ENCODE data around the gene TNF.
A peak's percentile ranks its signal among the peaks of the same experiment; 100 is the strongest.

Gene TNF

GRCh38 chr6:31577579-31577966 lies 2.2 kb downstream of the TNF start:
- Histone ChIP-seq H3K4me3 (ENCODE audit: severe bottlenecking) (no peak overlapping the region), H3K4me1 (ENCODE audit: insufficient read depth, poor library complexity, severe bottlenecking) (peaks cover 12% of the 10 kb centered on the region), H3K9me3 (ENCODE audit: severe bottlenecking) (no peaks in the 10 kb centered on the region), H3K27ac (ENCODE audit: poor library complexity, severe bottlenecking) (peak overlapping the region; percentile 41), H3K27me3 (ENCODE audit: insufficient read depth, poor library complexity, severe bottlenecking) (no peaks in the 10 kb centered on the region), H3K36me3 (ENCODE audit: low read depth) (no peaks in the 10 kb centered on the region)
- ATAC-seq (ENCODE audit: low read depth), result no peak
- DNase-seq (ENCODE audit: low spot score), result no peak
- no peak for TF ChIP-seq CTCF (IDR thresholded peaks at IDR 0.05; ENCODE audit: poor library complexity, severe bottlenecking)

- TF ChIP-seq CTCF (IDR thresholded peaks at IDR 0.05; ENCODE audit: poor library complexity, severe bottlenecking), result no peak
- DNase-seq (ENCODE audit: low spot score), result peak; percentile 84
- H3K27ac ChIP-seq (ENCODE audit: poor library complexity, severe bottlenecking), result peak overlapping the region; percentile 41
Measured at GRCh38 chr6:31578184-31579118, 3.1 kb downstream of the TNF start.

GRCh38 chr6:31579119-31579505 lies 3.7 kb downstream of the TNF start:
- H3K4me3 ChIP-seq (ENCODE audit: severe bottlenecking), result no peak overlapping the region
- no peak for ATAC-seq (ENCODE audit: low read depth)
- peak overlapping the region; percentile 41 for H3K27ac ChIP-seq (ENCODE audit: poor library complexity, severe bottlenecking)
- TF ChIP-seq CTCF (IDR thresholded peaks at IDR 0.05; ENCODE audit: poor library complexity, severe bottlenecking), result no peak
- no peak for DNase-seq (ENCODE audit: low spot score)
- no peaks in the 10 kb centered on the region for H3K9me3 ChIP-seq (ENCODE audit: severe bottlenecking)
- peaks cover 12% of the 10 kb centered on the region for H3K4me1 ChIP-seq (ENCODE audit: insufficient read depth, poor library complexity, severe bottlenecking)
- H3K27me3 ChIP-seq (ENCODE audit: insufficient read depth, poor library complexity, severe bottlenecking), result no peaks in the 10 kb centered on the region
- H3K36me3 ChIP-seq (ENCODE audit: low read depth), result no peaks in the 10 kb centered on the region

More at GRCh38 chr6:31578184-31579118, 3.1 kb downstream of the TNF start:
- peak; percentile 78 for ATAC-seq (ENCODE audit: low read depth)
- H3K4me3 ChIP-seq (ENCODE audit: severe bottlenecking), result no peak overlapping the region
- no peaks in the 10 kb centered on the region for H3K9me3 ChIP-seq (ENCODE audit: severe bottlenecking)
- no peaks in the 10 kb centered on the region for H3K27me3 ChIP-seq (ENCODE audit: insufficient read depth, poor library complexity, severe bottlenecking)
- H3K4me1 ChIP-seq (ENCODE audit: insufficient read depth, poor library complexity, severe bottlenecking), result peaks cover 12% of the 10 kb centered on the region
- no peaks in the 10 kb centered on the region for H3K36me3 ChIP-seq (ENCODE audit: low read depth)

GRCh38 chr6:31579546-31580437 lies 4.4 kb downstream of the TNF start:
- H3K4me1 ChIP-seq (ENCODE audit: insufficient read depth, poor library complexity, severe bottlenecking), result peaks cover 12% of the 10 kb centered on the region
- no peak for TF ChIP-seq CTCF (IDR thresholded peaks at IDR 0.05; ENCODE audit: poor library complexity, severe bottlenecking)
- no peaks in the 10 kb centered on the region for H3K9me3 ChIP-seq (ENCODE audit: severe bottlenecking)
- ATAC-seq (ENCODE audit: low read depth) (no peak), DNase-seq (ENCODE audit: low spot score) (no peak)
- no peak overlapping the region for H3K27ac ChIP-seq (ENCODE audit: poor library complexity, severe bottlenecking)
- H3K27me3 ChIP-seq (ENCODE audit: insufficient read depth, poor library complexity, severe bottlenecking), result no peaks in the 10 kb centered on the region
- H3K36me3 ChIP-seq (ENCODE audit: low read depth), result no peaks in the 10 kb centered on the region
- no peak overlapping the region for H3K4me3 ChIP-seq (ENCODE audit: severe bottlenecking)
